GM12872 (cell line): ENCODE results near the gene STPG1.

ENCODE experiments used
- TF ChIP-seq, protein P1 (sequence below): IDR thresholded peaks from 3 replicates; pipeline ENCODE4 v1.5.1; 2011; ENCODE audit warnings: low read depth, mild to moderate bottlenecking, low read length, moderate library complexity; ENCODE audit not compliant: insufficient read depth

STPG1 gene

GRCh38 chr1:24384251-24385090 lies 29.1 kb downstream of the STPG1 start:
- TF ChIP-seq, protein P1, sequence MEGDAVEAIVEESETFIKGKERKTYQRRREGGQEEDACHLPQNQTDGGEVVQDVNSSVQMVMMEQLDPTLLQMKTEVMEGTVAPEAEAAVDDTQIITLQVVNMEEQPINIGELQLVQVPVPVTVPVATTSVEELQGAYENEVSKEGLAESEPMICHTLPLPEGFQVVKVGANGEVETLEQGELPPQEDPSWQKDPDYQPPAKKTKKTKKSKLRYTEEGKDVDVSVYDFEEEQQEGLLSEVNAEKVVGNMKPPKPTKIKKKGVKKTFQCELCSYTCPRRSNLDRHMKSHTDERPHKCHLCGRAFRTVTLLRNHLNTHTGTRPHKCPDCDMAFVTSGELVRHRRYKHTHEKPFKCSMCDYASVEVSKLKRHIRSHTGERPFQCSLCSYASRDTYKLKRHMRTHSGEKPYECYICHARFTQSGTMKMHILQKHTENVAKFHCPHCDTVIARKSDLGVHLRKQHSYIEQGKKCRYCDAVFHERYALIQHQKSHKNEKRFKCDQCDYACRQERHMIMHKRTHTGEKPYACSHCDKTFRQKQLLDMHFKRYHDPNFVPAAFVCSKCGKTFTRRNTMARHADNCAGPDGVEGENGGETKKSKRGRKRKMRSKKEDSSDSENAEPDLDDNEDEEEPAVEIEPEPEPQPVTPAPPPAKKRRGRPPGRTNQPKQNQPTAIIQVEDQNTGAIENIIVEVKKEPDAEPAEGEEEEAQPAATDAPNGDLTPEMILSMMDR, result no peak

- TF ChIP-seq, protein P1, result no peak
These were observed 30.1 kb downstream of the STPG1 start for GRCh38 chr1:24383381-24383940.

- TF ChIP-seq, protein P1, result no peak
These were observed 31.4 kb downstream of the STPG1 start for GRCh38 chr1:24382165-24382577.

GRCh38 chr1:24381256-24381655 lies 32.3 kb downstream of the STPG1 start:
- TF ChIP-seq, protein P1, result no peak

GRCh38 chr1:24380508-24380907 lies 33.1 kb downstream of the STPG1 start:
- TF ChIP-seq, protein P1, result no peak

DNA sequence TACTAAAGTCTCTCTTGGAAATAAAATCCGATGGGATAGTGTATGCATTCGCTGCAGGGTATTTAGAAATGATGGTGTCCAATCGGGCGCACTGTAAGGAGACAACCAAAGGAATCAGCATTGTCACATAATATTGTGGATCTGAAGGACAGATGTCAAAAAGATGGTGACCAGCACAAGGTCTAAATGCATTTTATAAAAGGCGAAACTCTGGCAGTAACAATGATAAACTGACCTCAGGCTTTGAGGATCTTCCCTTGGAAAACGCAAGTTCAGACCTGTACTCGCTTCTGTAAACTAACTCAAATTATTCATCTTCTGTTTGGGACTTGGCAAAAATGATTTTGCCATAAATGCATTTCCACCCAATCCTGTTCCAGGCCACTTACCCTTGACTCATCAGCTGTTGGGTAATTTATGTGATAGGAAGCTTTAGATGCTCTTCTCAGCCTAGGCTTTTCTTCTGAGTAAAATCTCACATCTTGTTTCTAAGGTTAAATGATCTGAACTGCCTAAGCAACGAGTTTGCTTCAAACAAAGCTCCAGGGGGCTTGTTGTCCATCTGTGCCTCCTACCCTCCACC lies 33.8 kb downstream of the STPG1 start:
- TF ChIP-seq, protein P1, result no peak
